M059J (cell line): Measurements from ENCODE around the gene MOXD1. TPM values are rescaled to one million over a fixed set of nuclear protein-coding genes. Genes with fewer than 3 reads are reported as not detected.
"Not testable (repeated sequence)": the region's sequence is repeated elsewhere in the genome, so short reads cannot be mapped to it uniquely, and the experiment has no call there.

Experiments used
- DNase-seq: peaks from one replicate; pipeline ENCODE4 v3.0.0-alpha.2; 2012; ENCODE audit warnings: low read depth
- total RNA-seq: library from RNA; depleted of rRNA; stranded (reverse); fragments of >200 nt; shearing (Covaris generic); gene quantifications from 2 replicates; pipeline ENCODE4 v1.2.3, GENCODE V29; 2014

The MOXD1 gene
- total RNA-seq, 1 experiment from 2014 or later, result 207 TPM

GRCh38 chr6:132282696-132283095, 118.6 kb downstream of the MOXD1 start:
- DNase-seq, result no peak

DNA sequence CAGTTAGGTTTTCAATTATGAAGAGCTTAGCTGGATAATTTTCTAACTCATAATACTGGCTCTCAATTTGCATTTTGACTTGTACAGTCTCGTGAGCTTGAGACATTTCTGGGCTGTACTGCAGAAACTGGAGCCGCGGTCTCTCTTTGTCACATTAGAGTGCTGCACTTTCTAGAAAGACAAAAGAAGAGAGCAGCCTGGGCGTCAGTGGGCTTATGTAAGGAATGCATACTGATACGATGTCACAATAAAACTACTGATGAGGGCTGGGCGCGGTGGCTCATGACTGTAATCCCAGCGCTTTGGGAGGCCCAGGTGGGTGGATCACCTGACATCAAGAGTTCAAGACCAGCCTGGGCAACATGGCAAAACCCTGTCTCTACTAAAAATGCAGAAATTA, 120.8 kb downstream of the MOXD1 start:
- DNase-seq, result no peak

- peak; percentile 71 for DNase-seq
These were observed 121.6 kb downstream of the MOXD1 start for GRCh38 chr6:132279592-132280139.

GRCh38 chr6:132275066-132275970, 126.0 kb downstream of the MOXD1 start:
- no peak for DNase-seq

DNA sequence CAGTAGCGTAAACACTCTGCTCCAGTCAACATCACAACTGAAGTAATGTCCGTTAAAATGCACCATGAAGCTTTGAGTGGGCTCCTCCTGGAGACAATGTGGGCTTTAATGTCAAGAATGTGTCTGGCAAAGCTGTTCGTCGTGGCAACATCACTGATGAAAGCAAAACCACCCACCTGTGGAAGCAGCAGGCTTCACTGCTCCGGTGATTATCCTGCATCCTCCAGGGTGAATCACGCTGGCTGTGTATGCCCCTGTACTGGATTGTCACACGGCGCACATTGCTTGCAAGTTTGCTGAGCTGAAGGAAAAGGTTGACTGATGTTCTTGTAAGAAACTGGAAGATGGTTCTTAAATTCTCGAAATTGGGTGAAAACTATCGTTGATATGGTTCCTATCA, 128.5 kb downstream of the MOXD1 start:
- DNase-seq, result no peak

DNA sequence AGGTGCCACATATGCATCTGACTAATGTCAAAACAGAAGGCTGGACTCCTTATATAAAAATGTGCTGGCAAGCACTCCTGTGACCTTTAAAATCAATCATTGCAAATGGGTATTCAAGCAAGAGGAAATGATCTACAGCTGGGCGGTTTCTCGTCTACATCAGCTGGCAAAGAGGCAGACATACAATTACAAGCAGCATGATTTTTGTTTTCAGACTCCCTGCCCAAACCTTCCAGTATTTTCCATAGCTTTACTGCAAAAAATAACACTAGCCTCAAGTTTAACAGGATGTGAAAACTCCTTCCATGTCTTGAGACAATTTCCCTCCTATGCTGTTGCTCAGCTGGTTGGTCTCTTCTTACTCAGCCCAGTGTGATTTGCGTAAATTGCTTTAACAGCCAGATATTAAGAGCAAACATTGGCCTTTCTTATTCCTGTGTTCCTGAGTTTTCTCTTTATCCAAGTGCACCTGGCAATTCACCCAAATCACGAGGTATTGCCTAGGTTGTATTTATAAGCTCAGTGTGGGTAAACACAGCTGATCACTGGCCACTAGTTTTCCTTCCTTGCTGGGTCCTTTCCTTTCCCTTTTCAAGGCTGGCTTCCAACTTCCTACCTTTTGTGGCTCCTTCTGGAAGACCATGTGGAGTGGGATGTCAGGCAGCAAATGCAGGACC, 130.4 kb downstream of the MOXD1 start:
- no peak for DNase-seq

DNA sequence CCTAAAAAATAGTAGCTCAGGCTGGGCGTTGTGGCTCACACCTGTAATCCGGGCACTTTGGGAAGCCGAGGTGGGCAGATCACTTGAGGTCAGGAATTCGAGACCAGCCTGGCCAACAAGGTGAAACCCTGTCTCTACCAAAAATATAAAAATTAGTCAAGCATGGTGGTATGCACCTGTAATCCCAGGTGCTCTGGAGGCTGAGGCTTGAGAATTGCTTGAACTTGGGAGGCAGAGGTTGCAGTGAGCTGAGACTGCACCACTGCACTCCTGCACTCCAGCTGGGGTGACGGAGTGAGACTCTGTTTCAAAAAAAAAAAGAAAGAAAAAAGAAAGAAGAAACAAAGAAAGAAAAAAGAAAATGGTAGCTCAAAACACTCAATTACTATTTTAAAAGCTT, 132.6 kb downstream of the MOXD1 start:
- not testable (repeated sequence) for DNase-seq

DNA sequence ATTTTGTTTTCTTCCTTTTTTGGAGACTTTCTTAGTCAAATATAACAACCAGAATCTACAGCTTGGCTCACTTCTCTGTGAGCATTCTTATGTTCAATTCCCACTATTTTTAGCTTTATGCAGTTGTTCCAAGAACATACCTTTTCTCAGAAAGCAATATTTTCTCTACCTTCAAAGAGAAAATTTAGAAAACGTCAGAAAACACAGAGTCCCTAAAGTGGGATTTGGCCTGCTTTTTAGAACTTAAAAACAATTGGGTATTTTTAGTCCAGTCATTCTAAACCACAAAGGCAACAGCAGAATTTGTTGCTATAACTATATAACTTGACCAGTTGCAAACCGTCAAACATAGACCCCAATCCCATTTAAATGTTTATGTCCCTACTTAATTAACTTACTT, 133.1 kb downstream of the MOXD1 start:
- no peak for DNase-seq

DNA sequence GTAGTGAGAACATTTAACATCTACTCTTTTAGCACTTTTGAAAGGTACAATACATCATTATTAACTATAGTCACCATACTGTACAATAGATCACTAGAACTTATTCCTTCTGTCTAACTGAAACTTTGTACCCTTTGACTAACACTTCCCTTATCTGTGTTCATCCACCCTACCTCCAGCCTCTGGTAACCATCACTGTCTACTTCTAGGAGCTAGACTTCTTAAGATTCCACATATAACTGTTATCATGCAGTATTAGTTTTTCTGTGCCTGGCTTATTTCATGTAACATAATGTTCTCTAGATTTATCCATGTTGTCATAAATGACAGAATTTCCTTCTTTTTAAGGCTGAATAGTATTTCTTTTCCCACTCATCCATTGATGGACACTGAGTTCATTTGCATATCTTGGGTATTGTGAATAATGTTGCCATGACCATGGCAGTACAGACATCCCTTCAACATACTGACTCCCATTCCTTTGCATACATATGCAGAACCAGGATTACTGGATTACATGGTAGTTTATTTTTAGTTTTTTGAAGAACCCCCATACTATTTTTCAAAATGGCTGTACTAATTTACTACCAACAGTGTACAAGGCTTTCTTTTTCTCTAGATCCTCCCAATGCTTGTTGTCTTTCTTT, 135.7 kb downstream of the MOXD1 start:
- no peak for DNase-seq

DNA sequence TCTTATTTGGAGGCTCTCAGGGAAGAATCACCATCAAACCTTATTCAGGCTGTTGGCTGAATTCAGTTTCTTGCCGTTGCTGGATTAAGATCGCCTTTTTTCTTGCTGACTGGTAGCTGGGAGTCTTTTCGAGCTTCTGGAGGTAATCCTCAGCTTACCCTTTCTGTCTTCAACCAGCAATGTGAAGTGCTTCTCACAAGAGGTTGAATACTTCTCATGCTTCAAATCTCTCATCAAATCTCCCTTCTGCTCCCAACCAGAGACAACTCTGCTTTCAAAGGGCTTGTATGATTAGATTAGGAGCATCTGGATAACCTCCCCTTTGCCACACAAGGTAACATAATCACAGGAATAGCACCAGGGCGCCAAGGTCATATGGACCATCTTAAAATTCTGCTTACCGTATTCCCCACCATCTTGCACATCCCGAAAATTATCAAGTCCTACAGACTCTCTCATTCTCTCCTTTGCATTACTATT, 137.2 kb downstream of the MOXD1 start:
- DNase-seq, result no peak

- DNase-seq, result no peak
These were observed 139.9 kb downstream of the MOXD1 start for GRCh38 chr6:132261354-132261753.

DNA sequence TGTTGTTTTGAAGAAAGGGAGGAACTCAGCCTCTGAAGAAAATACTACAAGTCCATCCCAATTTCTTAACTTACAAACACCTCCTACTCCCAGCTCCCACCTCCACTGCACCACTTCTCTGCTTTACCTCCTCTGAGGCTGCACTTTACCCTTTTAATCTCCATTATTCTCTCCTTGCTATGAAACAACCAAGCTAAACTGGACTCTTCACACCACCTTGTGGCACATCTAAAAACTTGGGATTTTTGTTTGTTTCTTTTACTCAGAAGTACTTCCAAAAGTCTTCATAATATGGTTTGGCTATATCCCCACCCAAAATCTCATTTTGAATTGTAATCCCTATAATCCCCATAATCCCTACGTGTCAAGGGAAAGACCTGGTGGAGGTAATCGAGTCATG, 142.2 kb downstream of the MOXD1 start:
- DNase-seq, result peak; percentile 54

- DNase-seq, result no peak
These were observed 143.7 kb downstream of the MOXD1 start for GRCh38 chr6:132257561-132257960.

GRCh38 chr6:132256457-132256856, 144.8 kb downstream of the MOXD1 start:
- no peak for DNase-seq

- DNase-seq, result no peak
These were observed 147.4 kb downstream of the MOXD1 start for GRCh38 chr6:132253906-132254305.

- DNase-seq, result no peak
These were observed 148.1 kb downstream of the MOXD1 start for GRCh38 chr6:132253211-132253610.

GRCh38 chr6:132252113-132252512, 149.2 kb downstream of the MOXD1 start:
- no peak for DNase-seq

DNA sequence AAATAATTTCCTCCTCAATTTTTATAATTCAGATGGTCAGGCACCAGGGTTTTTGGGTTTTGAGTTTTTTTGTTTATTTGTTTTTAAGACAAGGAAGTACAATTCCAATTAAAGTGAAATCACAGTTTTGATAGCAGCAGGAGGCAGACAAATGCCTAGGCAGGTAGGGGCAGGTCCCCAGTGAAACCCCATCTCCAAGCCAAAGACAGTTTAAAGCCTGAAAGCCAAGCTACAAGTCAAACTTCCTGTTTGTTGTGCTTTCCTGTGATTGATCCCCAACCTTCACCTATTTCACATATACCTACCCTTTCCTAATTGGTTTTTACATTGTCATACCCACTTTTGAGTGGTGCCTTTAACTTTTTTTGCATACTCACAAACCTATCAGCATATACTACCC, 149.6 kb downstream of the MOXD1 start:
- no peak for DNase-seq

DNA sequence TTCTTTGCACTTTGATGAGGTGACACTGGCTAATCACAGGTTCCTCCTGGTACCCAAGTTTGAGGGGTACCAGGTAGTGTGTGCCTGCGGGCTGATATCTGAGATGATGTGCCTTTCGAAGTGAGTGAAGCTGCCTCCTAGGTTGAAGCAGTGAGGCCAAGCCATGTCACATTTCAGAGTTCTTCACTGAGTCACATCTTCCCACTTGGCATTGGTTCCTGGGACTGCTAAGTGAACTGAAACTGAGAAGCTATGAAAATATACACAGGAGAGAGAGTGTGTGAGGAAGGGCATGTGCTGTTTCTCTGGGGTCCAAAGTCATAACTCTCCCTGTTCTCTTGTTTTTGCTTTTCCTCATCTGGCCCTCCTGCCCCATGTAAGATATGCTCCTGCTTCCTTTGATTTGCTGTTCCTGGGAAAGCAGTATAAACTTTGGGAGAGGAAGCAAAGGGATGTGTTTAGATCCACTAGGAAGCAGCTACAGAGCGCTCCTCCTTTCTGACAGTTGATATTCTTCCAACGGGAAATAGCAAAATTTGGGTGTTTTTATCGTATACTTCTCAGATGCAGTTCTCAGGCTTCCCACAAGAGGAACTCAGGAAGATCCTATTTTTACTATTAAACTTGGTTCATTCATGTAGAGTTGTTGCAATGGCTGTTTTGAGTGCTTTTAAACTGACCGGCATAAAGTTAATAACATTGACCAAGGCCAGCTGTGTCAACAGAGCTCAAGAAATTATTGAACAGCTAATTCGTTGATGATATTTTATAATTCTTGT, 153.7 kb downstream of the MOXD1 start:
- peak; percentile 36 for DNase-seq

DNA sequence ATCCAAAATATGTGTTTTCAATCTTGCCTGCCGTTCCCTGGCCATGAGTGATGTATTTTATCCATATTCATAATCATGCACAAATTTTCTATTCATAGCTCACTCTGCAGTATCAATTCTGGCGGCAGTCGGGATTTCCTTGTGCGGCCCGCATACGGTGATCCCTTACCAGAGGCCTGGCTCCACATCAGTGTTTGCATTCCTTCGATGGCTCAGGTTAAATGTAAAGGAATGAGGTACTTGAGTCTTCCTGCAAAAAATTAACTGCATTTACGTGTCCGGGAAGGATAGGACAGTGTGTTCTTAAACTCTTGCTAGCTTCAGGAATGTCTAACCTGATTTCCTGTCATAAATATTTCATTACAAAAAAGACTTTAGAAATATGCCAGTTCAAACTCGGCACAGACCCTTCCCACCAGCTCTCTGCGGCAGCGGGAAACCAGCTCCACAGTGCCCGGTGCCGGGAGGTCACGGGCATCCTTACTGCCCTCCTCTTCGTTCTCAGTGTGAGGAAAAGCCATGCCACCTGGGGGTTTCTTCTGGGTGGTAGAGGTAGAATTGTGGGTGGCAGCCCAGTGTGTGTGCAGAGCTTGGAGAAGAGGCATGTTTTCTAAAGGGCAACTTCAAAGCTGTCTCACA, 154.5 kb downstream of the MOXD1 start:
- DNase-seq, result no peak

GRCh38 chr6:132246120-132246617, 155.1 kb downstream of the MOXD1 start:
- DNase-seq, result no peak
